Neuron (in vitro differentiated cells): ENCODE results near the gene MMD.

Experiments
- H2AFZ ChIP-seq: one replicate; pipeline ENCODE4 v1.6.1; 2013; ENCODE audit warnings: low read depth, mild to moderate bottlenecking, inconsistent platforms, low read length, moderate library complexity
- H3K27me3 ChIP-seq: one replicate; pipeline ENCODE4 v1.6.1; 2013; ENCODE audit warnings: low read length; ENCODE audit not compliant: insufficient read depth
- H3K36me3 ChIP-seq: one replicate; pipeline ENCODE4 v1.6.1; 2013; ENCODE audit warnings: low read length; ENCODE audit not compliant: insufficient read depth
- H3K4me1 ChIP-seq: one replicate; pipeline ENCODE4 v1.6.1; 2013; ENCODE audit warnings: low read length; ENCODE audit not compliant: insufficient read depth
- H3K4me3 ChIP-seq: 2 replicates; pipeline ENCODE4 v1.5.1; 2013; ENCODE audit warnings: mild to moderate bottlenecking, low read length, moderate library complexity
- H3K9me3 ChIP-seq: one replicate; pipeline ENCODE4 v1.6.1; 2013; ENCODE audit warnings: low read length

Gene MMD

DNA sequence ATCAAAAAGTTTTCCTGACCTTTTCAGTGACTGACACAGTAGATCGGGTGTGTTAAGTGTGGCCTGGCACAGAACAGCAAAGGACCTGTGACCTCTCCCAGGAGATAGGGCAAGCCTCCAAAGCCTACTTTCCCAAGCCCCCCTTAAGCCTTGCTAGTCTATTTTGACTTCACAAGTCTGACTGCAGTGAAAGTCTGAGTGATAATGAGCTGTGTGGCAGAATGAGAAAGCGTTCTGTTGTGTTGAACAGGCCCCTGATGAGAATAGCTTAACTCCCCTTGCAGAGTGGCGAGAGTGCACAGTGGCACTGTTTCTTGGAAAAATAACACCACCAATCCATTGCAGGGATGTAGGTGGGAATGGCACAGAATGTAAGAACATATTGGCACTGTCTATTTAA, 32.8 kb downstream of the MMD start:
- no peak overlapping the region for H2AFZ ChIP-seq
- peaks cover 8% of the 10 kb centered on the region for H3K4me1 ChIP-seq
- peaks cover 7% of the 10 kb centered on the region for H3K36me3 ChIP-seq
- H3K9me3 ChIP-seq, result no peaks in the 10 kb centered on the region
- H3K27me3 ChIP-seq, result no peaks in the 10 kb centered on the region
- H3K4me3 ChIP-seq, result no peak overlapping the region

DNA sequence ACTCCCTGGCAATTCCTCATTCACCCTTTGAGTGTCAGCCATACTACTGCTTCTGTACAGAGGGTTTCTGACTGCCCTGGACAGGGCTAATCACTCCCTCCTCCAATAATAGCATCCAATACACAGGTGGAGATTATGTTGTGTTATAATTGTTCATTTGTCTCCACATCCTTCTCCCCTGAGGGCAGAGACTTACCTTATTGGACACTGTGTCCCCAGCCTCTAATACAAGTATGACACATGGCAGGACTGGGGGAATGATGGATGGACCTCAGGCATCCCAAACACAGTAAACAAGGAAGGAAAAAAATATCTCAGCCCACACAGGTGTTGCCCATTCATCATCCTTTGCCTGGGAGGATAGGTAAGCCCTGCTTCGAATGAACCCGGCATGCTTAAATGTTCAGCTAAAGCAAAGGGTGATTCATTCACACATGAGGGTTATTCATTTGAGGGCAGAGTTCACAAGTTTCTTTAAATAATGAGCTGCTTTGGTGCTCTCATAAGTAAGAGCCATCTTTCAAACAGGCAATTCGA, 34.8 kb downstream of the MMD start:
- peaks cover 8% of the 10 kb centered on the region for H3K4me1 ChIP-seq
- H3K4me3 ChIP-seq, result no peak overlapping the region
- H3K27me3 ChIP-seq, result no peaks in the 10 kb centered on the region
- no peak overlapping the region for H2AFZ ChIP-seq
- H3K36me3 ChIP-seq, result no peaks in the 10 kb centered on the region
- H3K9me3 ChIP-seq, result no peaks in the 10 kb centered on the region

GRCh38 chr17:55384643-55385232, 36.9 kb downstream of the MMD start:
- Histone ChIP-seq H3K4me1 (peaks cover 8% of the 10 kb centered on the region), H2AFZ (no peak overlapping the region), H3K4me3 (no peak overlapping the region), H3K9me3 (no peaks in the 10 kb centered on the region), H3K36me3 (no peaks in the 10 kb centered on the region), H3K27me3 (no peaks in the 10 kb centered on the region)

DNA sequence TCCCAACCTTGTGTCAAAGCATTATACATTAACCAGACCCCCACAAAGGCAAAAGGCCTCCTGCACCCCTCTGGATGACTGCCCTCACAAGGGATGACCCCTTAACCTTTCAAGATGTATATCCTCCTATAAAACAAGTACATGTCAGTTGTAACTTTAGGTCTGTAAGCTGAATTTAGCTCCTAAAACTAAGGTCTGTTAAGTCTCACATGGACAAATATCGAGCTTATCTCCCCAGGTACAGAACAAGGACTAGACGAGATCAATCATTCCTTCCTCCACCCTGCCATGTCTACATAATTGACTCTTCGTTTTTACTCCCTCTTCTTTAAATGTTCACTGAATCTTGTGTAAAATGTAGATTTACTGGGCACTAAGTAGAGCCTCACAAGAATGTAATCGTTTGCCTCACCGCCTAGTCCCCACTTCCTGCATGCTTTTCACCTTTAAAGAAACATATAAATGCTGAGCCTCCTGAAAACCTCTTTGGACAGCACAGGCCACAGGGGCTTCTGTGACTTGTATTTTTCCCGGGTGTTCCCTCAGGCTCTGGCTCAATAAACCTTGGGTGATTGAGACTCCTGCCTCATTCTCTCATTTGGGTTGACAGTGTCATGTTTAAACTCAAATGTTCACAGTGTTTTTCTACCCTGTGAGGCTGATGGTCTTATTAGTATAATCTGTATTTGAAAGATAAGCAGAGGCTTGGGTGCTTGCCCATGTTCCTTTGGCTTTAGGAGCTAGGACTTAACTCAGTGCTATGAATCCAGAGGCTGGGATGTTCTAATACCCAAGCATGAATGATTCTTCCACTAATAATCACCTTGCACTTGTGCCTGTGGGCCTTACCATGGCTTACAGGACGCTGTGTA, 37.6 kb downstream of the MMD start:
- Histone ChIP-seq H3K36me3 (no peaks in the 10 kb centered on the region), H2AFZ (no peak overlapping the region), H3K4me3 (no peak overlapping the region), H3K4me1 (peaks cover 5% of the 10 kb centered on the region), H3K27me3 (no peaks in the 10 kb centered on the region), H3K9me3 (no peaks in the 10 kb centered on the region)

GRCh38 chr17:55381017-55381770, 40.4 kb downstream of the MMD start:
- no peaks in the 10 kb centered on the region for H3K4me1 ChIP-seq
- no peaks in the 10 kb centered on the region for H3K36me3 ChIP-seq
- no peaks in the 10 kb centered on the region for H3K9me3 ChIP-seq
- no peaks in the 10 kb centered on the region for H3K27me3 ChIP-seq
- H2AFZ ChIP-seq, result no peak overlapping the region
- no peak overlapping the region for H3K4me3 ChIP-seq

DNA sequence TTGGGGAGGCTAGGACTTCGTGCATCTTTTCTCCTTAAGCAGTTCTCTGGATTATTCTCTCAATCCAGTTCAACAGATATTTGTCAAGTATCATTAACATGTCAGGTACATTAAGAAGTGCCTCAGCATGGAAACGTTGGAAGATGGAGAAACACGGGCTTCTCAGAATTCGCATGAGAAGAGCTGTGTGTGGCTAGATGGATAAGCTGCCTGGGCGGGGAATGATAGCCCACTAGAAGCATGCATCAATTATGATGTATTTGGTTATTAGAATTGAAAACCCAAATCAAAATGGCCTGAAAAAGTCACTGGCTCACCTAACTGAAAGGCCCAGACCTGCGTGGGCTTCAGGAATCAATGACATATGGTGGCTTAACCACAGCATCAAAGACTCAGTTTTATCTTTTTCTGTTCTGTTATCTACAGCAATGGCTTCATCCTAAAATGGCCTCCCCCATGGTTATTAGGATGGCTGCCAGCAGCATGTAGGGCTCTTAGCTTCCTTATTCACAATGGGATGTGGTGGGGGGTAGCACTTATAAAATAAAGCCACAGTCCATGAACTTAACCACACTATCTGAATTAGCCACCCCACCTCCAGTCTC, 43.9 kb downstream of the MMD start:
- H3K36me3 ChIP-seq, result no peaks in the 10 kb centered on the region
- no peaks in the 10 kb centered on the region for H3K9me3 ChIP-seq
- no peaks in the 10 kb centered on the region for H3K4me1 ChIP-seq
- no peaks in the 10 kb centered on the region for H3K27me3 ChIP-seq
- H3K4me3 ChIP-seq, result no peak overlapping the region
- H2AFZ ChIP-seq, result no peak overlapping the region

DNA sequence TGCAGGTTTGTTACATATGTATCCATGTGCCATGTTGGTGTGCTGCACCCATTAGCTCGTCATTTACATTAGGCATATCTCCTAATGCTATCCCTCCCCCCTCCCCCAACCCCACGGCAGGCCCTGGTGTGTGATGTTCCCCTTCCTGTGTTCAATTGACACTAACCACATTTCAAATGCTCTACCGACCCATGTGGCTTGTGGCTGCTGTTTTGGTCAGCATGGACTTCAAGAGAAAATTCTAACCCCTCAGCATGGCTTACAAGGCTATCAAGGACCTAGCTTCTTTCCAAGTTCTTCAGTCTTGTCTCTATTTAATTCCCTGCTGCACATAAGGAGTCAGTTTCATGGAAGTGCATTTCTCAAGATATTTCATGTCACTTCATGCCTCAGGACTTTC, 52.9 kb downstream of the MMD start:
- H3K9me3 ChIP-seq, result no peaks in the 10 kb centered on the region
- H3K36me3 ChIP-seq, result no peaks in the 10 kb centered on the region
- peaks cover 7% of the 10 kb centered on the region for H3K4me1 ChIP-seq
- no peak overlapping the region for H3K4me3 ChIP-seq
- H3K27me3 ChIP-seq, result no peaks in the 10 kb centered on the region
- H2AFZ ChIP-seq, result no peak overlapping the region

- Histone ChIP-seq H3K27me3 (no peaks in the 10 kb centered on the region), H2AFZ (no peak overlapping the region), H3K4me3 (no peak overlapping the region), H3K4me1 (peaks cover 10% of the 10 kb centered on the region), H3K36me3 (no peaks in the 10 kb centered on the region), H3K9me3 (no peaks in the 10 kb centered on the region)
Observed at GRCh38 chr17:55366020-55366481, 55.6 kb downstream of the MMD start.

- Histone ChIP-seq H3K9me3 (no peaks in the 10 kb centered on the region), H3K36me3 (no peaks in the 10 kb centered on the region), H2AFZ (no peak overlapping the region), H3K27me3 (no peaks in the 10 kb centered on the region), H3K4me3 (no peak overlapping the region), H3K4me1 (peaks cover 10% of the 10 kb centered on the region)
Observed at GRCh38 chr17:55363033-55363432, 58.6 kb downstream of the MMD start.

- Histone ChIP-seq H3K36me3 (no peaks in the 10 kb centered on the region), H3K9me3 (no peaks in the 10 kb centered on the region), H3K27me3 (no peaks in the 10 kb centered on the region), H2AFZ (no peak overlapping the region), H3K4me1 (peaks cover 4% of the 10 kb centered on the region), H3K4me3 (no peak overlapping the region)
Observed at GRCh38 chr17:55360971-55361370, 60.7 kb downstream of the MMD start.

- Histone ChIP-seq H3K27me3 (no peaks in the 10 kb centered on the region), H3K4me3 (no peak overlapping the region), H3K36me3 (no peaks in the 10 kb centered on the region)
Observed at GRCh38 chr17:55356434-55357328, 65.0 kb downstream of the MMD start.

GRCh38 chr17:55354941-55355340, 66.7 kb downstream of the MMD start:
- H2AFZ ChIP-seq, result no peak overlapping the region

More at GRCh38 chr17:55356434-55357328, 65.0 kb downstream of the MMD start:
- no peak overlapping the region for H2AFZ ChIP-seq
- H3K9me3 ChIP-seq, result no peaks in the 10 kb centered on the region
- no peaks in the 10 kb centered on the region for H3K4me1 ChIP-seq

More at GRCh38 chr17:55354941-55355340, 66.7 kb downstream of the MMD start:
- no peaks in the 10 kb centered on the region for H3K27me3 ChIP-seq
- H3K4me3 ChIP-seq, result no peak overlapping the region
- H3K9me3 ChIP-seq, result no peaks in the 10 kb centered on the region
- no peaks in the 10 kb centered on the region for H3K4me1 ChIP-seq
- no peaks in the 10 kb centered on the region for H3K36me3 ChIP-seq
